Measurements from ENCODE around the gene FZD1. TPM values are rescaled to one million over a fixed set of nuclear protein-coding genes. Genes with fewer than 3 reads are reported as not detected.

FZD1 gene
- total and polyA plus RNA-seq, 8 donors = 1.8 to 12.9 (median 4.8) TPM

DNA sequence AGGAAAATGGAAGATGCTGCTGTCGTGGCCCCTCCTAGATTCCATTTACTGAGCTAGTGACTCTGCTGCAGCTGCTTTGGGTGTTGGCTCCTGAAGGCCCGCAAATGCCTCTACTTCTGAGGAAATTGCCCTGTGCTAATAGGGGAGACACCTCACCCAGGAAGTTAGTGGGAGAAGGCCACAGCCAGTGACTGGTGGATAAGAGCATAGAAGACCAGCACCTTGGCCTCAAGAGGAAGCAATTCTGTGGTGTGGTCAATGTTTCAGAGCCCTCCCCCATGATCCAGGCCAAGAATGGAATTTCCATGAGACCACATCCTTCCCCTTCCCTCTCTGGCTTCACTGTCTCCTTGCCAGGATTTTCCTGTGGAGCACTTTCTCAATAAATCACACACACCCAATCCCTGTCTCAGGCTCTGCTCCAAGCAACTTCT lies 25.0 kb upstream of the FZD1 start:
- WGBS, 5 donors = 48 to 65% (median 54%) methylated on average over 2 of the region's 2 CpGs
- H3K27me3 ChIP-seq = no peaks in the 10 kb centered on the region
- H3K27ac ChIP-seq = no peak overlapping the region
- TF ChIP-seq POLR2AphosphoS5 (IDR thresholded peaks at IDR 0.05) (no peak), POLR2A (IDR thresholded peaks at IDR 0.05) (no peak), EP300 (IDR thresholded peaks at IDR 0.05) (no peak)
- TF ChIP-seq, protein P1, sequence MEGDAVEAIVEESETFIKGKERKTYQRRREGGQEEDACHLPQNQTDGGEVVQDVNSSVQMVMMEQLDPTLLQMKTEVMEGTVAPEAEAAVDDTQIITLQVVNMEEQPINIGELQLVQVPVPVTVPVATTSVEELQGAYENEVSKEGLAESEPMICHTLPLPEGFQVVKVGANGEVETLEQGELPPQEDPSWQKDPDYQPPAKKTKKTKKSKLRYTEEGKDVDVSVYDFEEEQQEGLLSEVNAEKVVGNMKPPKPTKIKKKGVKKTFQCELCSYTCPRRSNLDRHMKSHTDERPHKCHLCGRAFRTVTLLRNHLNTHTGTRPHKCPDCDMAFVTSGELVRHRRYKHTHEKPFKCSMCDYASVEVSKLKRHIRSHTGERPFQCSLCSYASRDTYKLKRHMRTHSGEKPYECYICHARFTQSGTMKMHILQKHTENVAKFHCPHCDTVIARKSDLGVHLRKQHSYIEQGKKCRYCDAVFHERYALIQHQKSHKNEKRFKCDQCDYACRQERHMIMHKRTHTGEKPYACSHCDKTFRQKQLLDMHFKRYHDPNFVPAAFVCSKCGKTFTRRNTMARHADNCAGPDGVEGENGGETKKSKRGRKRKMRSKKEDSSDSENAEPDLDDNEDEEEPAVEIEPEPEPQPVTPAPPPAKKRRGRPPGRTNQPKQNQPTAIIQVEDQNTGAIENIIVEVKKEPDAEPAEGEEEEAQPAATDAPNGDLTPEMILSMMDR (IDR thresholded peaks at IDR 0.05) = no peak
- peaks cover 0 to 13% (median 5%) of the 10 kb centered on the region in 4 donors for H3K4me1 ChIP-seq
- no peaks in the 10 kb centered on the region for H3K9me3 ChIP-seq
- no peaks in the 10 kb centered on the region for H3K36me3 ChIP-seq
- DNase-seq = peak in 1 of 2 donors; percentile 38
- H3K4me3 ChIP-seq = no peak overlapping the region
- intact Hi-C loops (cut with DNase I; ENCODE audit: low total_unique reads) = no loop called here

DNA sequence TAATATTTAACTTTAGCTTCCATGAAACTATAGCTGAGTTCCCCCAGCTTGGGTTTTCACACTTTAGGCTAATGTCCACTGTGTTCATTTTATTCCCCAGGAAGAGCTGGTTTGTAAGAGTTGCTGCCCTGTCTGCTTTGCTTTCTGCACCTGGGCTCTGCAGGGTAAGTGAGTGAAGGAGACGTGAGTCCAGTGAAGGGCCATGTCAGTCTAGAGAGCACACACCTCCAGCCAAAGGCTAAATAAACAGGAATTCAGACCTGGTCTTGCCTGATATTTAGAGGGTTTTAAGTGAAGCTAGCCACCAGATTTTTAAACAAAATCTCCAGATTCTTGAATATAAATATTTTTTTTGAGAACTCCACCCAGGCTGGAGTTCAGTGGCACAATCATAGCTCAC lies 24.5 kb upstream of the FZD1 start:
- 23 to 50% (median 48%) methylated on average over 1 of the region's 1 CpG for WGBS, 5 donors

DNA sequence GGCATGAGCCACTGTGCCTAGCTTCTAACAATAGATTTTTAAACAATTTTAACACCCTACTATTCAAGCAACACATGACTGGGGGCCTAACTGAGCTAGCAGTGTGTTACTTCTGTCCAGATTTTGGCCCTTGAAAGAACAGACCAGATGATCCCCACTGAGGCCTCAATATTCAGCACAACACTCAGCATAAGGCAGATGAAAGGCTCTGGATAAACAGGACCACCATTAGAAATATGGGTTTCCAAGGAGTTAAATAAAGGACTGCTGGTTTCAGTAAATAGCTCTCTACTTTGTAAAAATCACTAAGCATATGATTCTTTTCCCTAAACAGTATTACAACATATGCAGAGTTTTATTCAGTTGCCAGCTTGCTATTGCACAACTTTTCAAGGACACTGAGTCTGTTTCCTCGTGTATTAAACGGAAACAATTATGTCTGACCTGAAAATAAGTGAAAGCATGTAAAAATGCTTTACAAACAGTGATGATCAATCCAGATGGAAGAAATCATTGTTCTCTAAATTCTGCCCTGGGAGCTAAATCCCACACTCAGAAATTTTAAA lies 23.8 kb upstream of the FZD1 start:
- DNase-seq = peak in 1 of 2 donors; percentile 70
- Histone ChIP-seq H3K4me3 (no peak overlapping the region), H3K4me1 (peaks cover 0 to 13% (median 5%) of the 10 kb centered on the region in 4 donors), H3K27ac (no peak overlapping the region), H3K27me3 (no peaks in the 10 kb centered on the region), H3K36me3 (no peaks in the 10 kb centered on the region), H3K9me3 (no peaks in the 10 kb centered on the region)
- 63 to 82% (median 78%) methylated on average over 2 of the region's 2 CpGs for WGBS, 5 donors
- no peak for TF ChIP-seq EP300 (IDR thresholded peaks at IDR 0.05)
- TF ChIP-seq POLR2AphosphoS5 (IDR thresholded peaks at IDR 0.05) = no peak
- no peak for TF ChIP-seq POLR2A (IDR thresholded peaks at IDR 0.05)
- TF ChIP-seq, protein P1 (IDR thresholded peaks at IDR 0.05) = no peak
- intact Hi-C loops (cut with DNase I; ENCODE audit: low total_unique reads) = no loop called here

More for the DNA sequence above, 24.5 kb upstream of the FZD1 start:
- Histone ChIP-seq H3K27me3 (no peaks in the 10 kb centered on the region), H3K4me1 (peaks cover 0 to 13% (median 5%) of the 10 kb centered on the region in 4 donors), H3K9me3 (no peaks in the 10 kb centered on the region), H3K36me3 (no peaks in the 10 kb centered on the region), H3K27ac (no peak overlapping the region), H3K4me3 (no peak overlapping the region)
- TF ChIP-seq, protein P1 (IDR thresholded peaks at IDR 0.05) = no peak
- no peak for TF ChIP-seq EP300 (IDR thresholded peaks at IDR 0.05)
- no peak for TF ChIP-seq POLR2AphosphoS5 (IDR thresholded peaks at IDR 0.05)
- TF ChIP-seq POLR2A (IDR thresholded peaks at IDR 0.05) = no peak
- no peak for DNase-seq
- intact Hi-C loops (cut with DNase I; ENCODE audit: low total_unique reads) = no loop called here

DNA sequence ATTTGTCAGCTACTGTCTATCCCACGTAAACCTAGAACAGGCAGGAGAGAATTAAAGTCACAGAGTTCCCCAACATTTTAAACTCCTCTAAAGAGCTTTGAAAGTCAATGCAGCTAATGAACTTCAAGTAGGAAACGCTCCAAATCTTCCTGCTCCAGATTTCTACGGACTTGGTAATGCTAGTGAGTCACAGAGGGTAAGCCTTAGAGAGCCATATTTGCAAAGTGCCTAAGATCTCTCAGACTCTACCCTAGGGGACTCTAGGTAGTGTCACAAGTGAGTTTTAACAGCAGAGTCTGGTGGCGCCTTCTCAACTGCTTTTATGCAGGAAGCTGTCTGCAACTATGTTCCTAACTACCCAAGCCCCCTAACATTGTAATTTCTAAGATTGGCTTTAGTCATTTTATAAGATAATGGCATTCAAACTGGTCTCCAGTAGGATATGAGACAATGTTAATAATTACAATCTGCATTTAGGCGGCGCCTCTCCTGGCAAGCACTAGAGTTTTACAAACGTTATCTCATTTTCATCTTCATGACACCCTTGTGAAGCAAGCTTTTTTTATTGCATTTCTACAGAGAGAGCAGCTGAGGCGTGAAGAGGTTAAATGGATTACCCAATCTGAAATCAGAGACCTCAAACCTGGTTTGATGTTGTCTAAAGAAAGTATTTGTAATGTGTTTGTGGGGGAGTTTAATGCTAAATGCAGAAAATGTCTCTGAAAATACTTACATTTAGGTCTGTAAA lies 22.0 kb upstream of the FZD1 start:
- no peak for DNase-seq
- Histone ChIP-seq H3K9me3 (no peaks in the 10 kb centered on the region), H3K36me3 (no peaks in the 10 kb centered on the region), H3K27ac (no peak overlapping the region), H3K27me3 (no peaks in the 10 kb centered on the region), H3K4me3 (no peak overlapping the region), H3K4me1 (peaks cover 0 to 13% (median 5%) of the 10 kb centered on the region in 4 donors)
- TF ChIP-seq, protein P1 (IDR thresholded peaks at IDR 0.05) = no peak
- TF ChIP-seq POLR2A (IDR thresholded peaks at IDR 0.05) = no peak
- TF ChIP-seq POLR2AphosphoS5 (IDR thresholded peaks at IDR 0.05) = no peak
- TF ChIP-seq EP300 (IDR thresholded peaks at IDR 0.05) = no peak
- WGBS, 5 donors = 66 to 74% (median 71%) methylated on average over 8 of the region's 8 CpGs
- intact Hi-C loops (cut with DNase I; ENCODE audit: low total_unique reads) = no loop called here
